ENCODE data around the gene JPT1.
"Not testable (repeated sequence)": the region's sequence is repeated elsewhere in the genome, so short reads cannot be mapped to it uniquely, and the experiment has no call there.

Gene JPT1

GRCh38 chr17:75176625-75177024, 22.3 kb upstream of the JPT1 start:
- TF ChIP-seq EZH2phosphoT487 (IDR thresholded peaks at IDR 0.05; ENCODE audit: low read depth) (no peak), CTCF (IDR thresholded peaks at IDR 0.05; ENCODE audit: low read depth, low read length) (no peak)
- Histone ChIP-seq H3K9ac (ENCODE audit: low read length) (no peak overlapping the region), H3K4me1 (ENCODE audit: low read length) (peaks cover 17% of the 10 kb centered on the region), H3K9me3 (ENCODE audit: insufficient read depth, low read length) (no peaks in the 10 kb centered on the region), H3K36me3 (replicated peaks; ENCODE audit: low read depth, low read length) (peaks cover 65% of the 10 kb centered on the region), H3K79me2 (ENCODE audit: low read length) (peaks cover 99% of the 10 kb centered on the region), H3K4me3 (ENCODE audit: low read length) (no peak overlapping the region), H3K27ac (ENCODE audit: low read length) (no peak overlapping the region), H3K27me3 (ENCODE audit: low read depth, low read length) (no peaks in the 10 kb centered on the region), H4K20me1 (ENCODE audit: insufficient read depth, low read length) (peaks cover 57% of the 10 kb centered on the region), H3K4me2 (ENCODE audit: low read length) (no peak overlapping the region), H2AFZ (ENCODE audit: low read depth, low read length) (no peak overlapping the region)

GRCh38 chr17:75174996-75175395, 20.7 kb upstream of the JPT1 start:
- TF ChIP-seq EZH2phosphoT487 (IDR thresholded peaks at IDR 0.05; ENCODE audit: low read depth) (no peak), CTCF (IDR thresholded peaks at IDR 0.05; ENCODE audit: low read depth, low read length) (no peak)
- Histone ChIP-seq H4K20me1 (ENCODE audit: insufficient read depth, low read length) (peaks cover 56% of the 10 kb centered on the region), H3K79me2 (ENCODE audit: low read length) (peaks cover 99% of the 10 kb centered on the region), H3K36me3 (replicated peaks; ENCODE audit: low read depth, low read length) (peaks cover 67% of the 10 kb centered on the region), H3K4me3 (ENCODE audit: low read length) (no peak overlapping the region), H3K27ac (ENCODE audit: low read length) (no peak overlapping the region), H3K4me1 (ENCODE audit: low read length) (peaks cover 10% of the 10 kb centered on the region; the same call in 1 of the 2 replicates), H3K4me2 (ENCODE audit: low read length) (no peak overlapping the region), H3K9me3 (ENCODE audit: insufficient read depth, low read length) (no peaks in the 10 kb centered on the region), H2AFZ (ENCODE audit: low read depth, low read length) (no peak overlapping the region), H3K27me3 (ENCODE audit: low read depth, low read length) (no peaks in the 10 kb centered on the region), H3K9ac (ENCODE audit: low read length) (no peak overlapping the region)

- Histone ChIP-seq H3K27ac (ENCODE audit: low read length) (no peak overlapping the region), H3K79me2 (ENCODE audit: low read length) (peaks cover 98% of the 10 kb centered on the region), H4K20me1 (ENCODE audit: insufficient read depth, low read length) (peaks cover 48% of the 10 kb centered on the region), H3K36me3 (replicated peaks; ENCODE audit: low read depth, low read length) (peaks cover 57% of the 10 kb centered on the region), H2AFZ (ENCODE audit: low read depth, low read length) (no peak overlapping the region), H3K9me3 (ENCODE audit: insufficient read depth, low read length) (no peaks in the 10 kb centered on the region), H3K4me2 (ENCODE audit: low read length) (no peak overlapping the region), H3K4me1 (ENCODE audit: low read length) (peaks cover 10% of the 10 kb centered on the region; the same call in 1 of the 2 replicates), H3K27me3 (ENCODE audit: low read depth, low read length) (no peaks in the 10 kb centered on the region), H3K4me3 (ENCODE audit: low read length) (no peak overlapping the region), H3K9ac (ENCODE audit: low read length) (no peak overlapping the region)
- TF ChIP-seq EZH2phosphoT487 (IDR thresholded peaks at IDR 0.05; ENCODE audit: low read depth) (no peak), CTCF (IDR thresholded peaks at IDR 0.05; ENCODE audit: low read depth, low read length) (no peak)
Observed at GRCh38 chr17:75173526-75173925, 19.2 kb upstream of the JPT1 start.

GRCh38 chr17:75168998-75169397, 14.7 kb upstream of the JPT1 start:
- no peaks in the 10 kb centered on the region for H3K4me1 ChIP-seq (ENCODE audit: low read length)
- no peak overlapping the region for H3K27ac ChIP-seq (ENCODE audit: low read length)
- H3K4me3 ChIP-seq (ENCODE audit: low read length): no peak overlapping the region
- H3K79me2 ChIP-seq (ENCODE audit: low read length): peaks cover 62% of the 10 kb centered on the region
- no peak overlapping the region for H3K4me2 ChIP-seq (ENCODE audit: low read length)
- peaks cover 49% of the 10 kb centered on the region for H3K36me3 ChIP-seq (replicated peaks; ENCODE audit: low read depth, low read length)
- H3K9ac ChIP-seq (ENCODE audit: low read length): no peak overlapping the region
- H3K27me3 ChIP-seq (ENCODE audit: low read depth, low read length): no peaks in the 10 kb centered on the region
- no peak for TF ChIP-seq CTCF (IDR thresholded peaks at IDR 0.05; ENCODE audit: low read depth, low read length)
- no peak for TF ChIP-seq EZH2phosphoT487 (IDR thresholded peaks at IDR 0.05; ENCODE audit: low read depth)
- H2AFZ ChIP-seq (ENCODE audit: low read depth, low read length): no peak overlapping the region
- no peaks in the 10 kb centered on the region for H3K9me3 ChIP-seq (ENCODE audit: insufficient read depth, low read length)
- peaks cover 34% of the 10 kb centered on the region for H4K20me1 ChIP-seq (ENCODE audit: insufficient read depth, low read length)

- H3K9ac ChIP-seq (ENCODE audit: low read length); H3K4me3 ChIP-seq (ENCODE audit: low read length); H3K4me1 ChIP-seq (ENCODE audit: low read length); H3K9me3 ChIP-seq (ENCODE audit: insufficient read depth, low read length); H2AFZ ChIP-seq (ENCODE audit: low read depth, low read length); H3K27me3 ChIP-seq (ENCODE audit: low read depth, low read length); H3K27ac ChIP-seq (ENCODE audit: low read length); H3K4me2 ChIP-seq (ENCODE audit: low read length); H4K20me1 ChIP-seq (ENCODE audit: insufficient read depth, low read length): not testable (repeated sequence)
- Histone ChIP-seq H3K79me2 (ENCODE audit: low read length) (peaks cover 19% of the 10 kb centered on the region), H3K36me3 (replicated peaks; ENCODE audit: low read depth, low read length) (peaks cover 27% of the 10 kb centered on the region)
Observed at GRCh38 chr17:75164606-75165005, 10.3 kb upstream of the JPT1 start.
